T-helper 17 cell (primary cell): ENCODE data around the gene ZNF865. TPM values are rescaled to one million over a fixed set of nuclear protein-coding genes. Genes with fewer than 3 reads are reported as not detected.

Source experiments
- ATAC-seq: fragments of 150-1000 bp; cut with Tn5 transposase; 2 replicates; pipeline ENCODE4 v1.10.0; 2021; ENCODE audit warnings: mild to moderate bottlenecking, moderate library complexity
- DNase-seq, 3 donors: peaks; one replicate each; pipeline versions ENCODE4 v3.0.0 to v3.0.0-alpha.2; 2020 to 2021
- H3K9me3 ChIP-seq: one replicate; pipeline ENCODE4 v1.7.0; 2013; ENCODE audit warnings: low read length, mild to moderate bottlenecking; ENCODE audit not compliant: control insufficient read depth, poor library complexity, severe bottlenecking
- H3K27ac Mint-ChIP-seq: one replicate; pipeline ENCODE4 v1.8.0; 2022; ENCODE audit warnings: mild to moderate bottlenecking, moderate library complexity, mixed read lengths
- H3K27me3 Mint-ChIP-seq: one replicate; pipeline ENCODE4 v1.8.0; 2022; ENCODE audit warnings: mixed read lengths
- H3K36me3 Mint-ChIP-seq: one replicate; pipeline ENCODE4 v1.8.0; 2022; ENCODE audit warnings: low read depth, mixed read lengths
- H3K4me1 Mint-ChIP-seq: one replicate; pipeline ENCODE4 v1.8.0; 2022; ENCODE audit warnings: mild to moderate bottlenecking, mixed read lengths
- H3K4me3 Mint-ChIP-seq: one replicate; pipeline ENCODE4 v1.8.0; 2022; ENCODE audit warnings: mild to moderate bottlenecking, moderate library complexity, mixed read lengths
- total RNA-seq, 4 donors: library from RNA in 2 of 4; stranded (reverse) in 2 of 4; gene quantifications; one replicate each; pipeline ENCODE4 v1.2.3 and lab custom pipeline; 2022 to 2026

ZNF865 gene
- total RNA-seq, 2 donors from 2014 or later = 12.6 to 12.8 TPM

- peak; percentile 73 for ATAC-seq
- Mint-ChIP-seq H3K27me3 (no peaks in the 10 kb centered on the region), H3K27ac (peak overlapping the region; percentile 94), H3K4me3 (peak overlapping the region; percentile 69), H3K36me3 (no peaks in the 10 kb centered on the region), H3K4me1 (peaks cover 26% of the 10 kb centered on the region)
- H3K9me3 ChIP-seq = no peaks in the 10 kb centered on the region
- DNase-seq = peak in 1 of 3 donors; percentile 48
These were observed 20.9 kb downstream of the ZNF865 start for GRCh38 chr19:55626350-55626749.

- Mint-ChIP-seq H3K27me3 (no peaks in the 10 kb centered on the region), H3K27ac (peak overlapping the region; percentile 91)
These were observed 27.0 kb downstream of the ZNF865 start for GRCh38 chr19:55632463-55632834.

GRCh38 chr19:55633861-55634260 is 28.4 kb downstream of the ZNF865 start:
- Mint-ChIP-seq H3K4me1 (peaks cover 44% of the 10 kb centered on the region), H3K4me3 (no peak overlapping the region), H3K27me3 (no peaks in the 10 kb centered on the region), H3K36me3 (peaks cover 15% of the 10 kb centered on the region), H3K27ac (peak overlapping the region; percentile 100)
- ATAC-seq (no peak), DNase-seq (no peak)
- H3K9me3 ChIP-seq = no peaks in the 10 kb centered on the region

More at GRCh38 chr19:55632463-55632834, 27.0 kb downstream of the ZNF865 start:
- no peaks in the 10 kb centered on the region for H3K9me3 ChIP-seq
- peak; percentile 58 for ATAC-seq
- H3K4me3 Mint-ChIP-seq = peak overlapping the region; percentile 61
- H3K4me1 Mint-ChIP-seq = peaks cover 44% of the 10 kb centered on the region
- DNase-seq = peak; percentile 59 to 88 (median 66)
- peaks cover 15% of the 10 kb centered on the region for H3K36me3 Mint-ChIP-seq

- Mint-ChIP-seq H3K36me3 (peaks cover 15% of the 10 kb centered on the region), H3K4me3 (peak overlapping the region; percentile 100), H3K27me3 (no peaks in the 10 kb centered on the region), H3K4me1 (peaks cover 52% of the 10 kb centered on the region), H3K27ac (peak overlapping the region; percentile 100)
- no peaks in the 10 kb centered on the region for H3K9me3 ChIP-seq
- no peak for DNase-seq
- ATAC-seq = no peak
These were observed 29.9 kb downstream of the ZNF865 start for GRCh38 chr19:55635334-55635717.

- Mint-ChIP-seq H3K36me3 (peaks cover 15% of the 10 kb centered on the region), H3K4me1 (peaks cover 54% of the 10 kb centered on the region), H3K27me3 (no peaks in the 10 kb centered on the region), H3K4me3 (peak overlapping the region; percentile 100), H3K27ac (peak overlapping the region; percentile 100)
- no peak for DNase-seq
- no peaks in the 10 kb centered on the region for H3K9me3 ChIP-seq
- no peak for ATAC-seq
These were observed 30.5 kb downstream of the ZNF865 start for GRCh38 chr19:55635856-55636440.

- peaks cover 55% of the 10 kb centered on the region for H3K4me1 Mint-ChIP-seq
- ATAC-seq = no peak
- H3K27ac Mint-ChIP-seq = peak overlapping the region; percentile 100
- no peaks in the 10 kb centered on the region for H3K9me3 ChIP-seq
- H3K27me3 Mint-ChIP-seq = no peaks in the 10 kb centered on the region
- peaks cover 15% of the 10 kb centered on the region for H3K36me3 Mint-ChIP-seq
- DNase-seq = no peak
- H3K4me3 Mint-ChIP-seq = peak overlapping the region; percentile 100
These were observed 31.3 kb downstream of the ZNF865 start for GRCh38 chr19:55636723-55637122.

- Mint-ChIP-seq H3K4me3 (peak overlapping the region; percentile 70), H3K27me3 (no peaks in the 10 kb centered on the region), H3K4me1 (peaks cover 54% of the 10 kb centered on the region), H3K36me3 (peaks cover 15% of the 10 kb centered on the region), H3K27ac (peak overlapping the region; percentile 100)
- ATAC-seq (no peak), DNase-seq (no peak)
- H3K9me3 ChIP-seq = no peaks in the 10 kb centered on the region
These were observed 32.1 kb downstream of the ZNF865 start for GRCh38 chr19:55637534-55637933.

- Mint-ChIP-seq H3K36me3 (peaks cover 15% of the 10 kb centered on the region), H3K4me3 (peak overlapping the region; percentile 34), H3K27me3 (no peaks in the 10 kb centered on the region), H3K27ac (peak overlapping the region; percentile 100), H3K4me1 (peaks cover 60% of the 10 kb centered on the region)
- ATAC-seq (peak; percentile 32), DNase-seq (peak in 2 of 3 donors; percentile 43 to 53)
- H3K9me3 ChIP-seq = no peaks in the 10 kb centered on the region
These were observed 33.5 kb downstream of the ZNF865 start for GRCh38 chr19:55638864-55639359.

- Mint-ChIP-seq H3K27me3 (no peaks in the 10 kb centered on the region), H3K4me3 (peak overlapping the region; percentile 98), H3K36me3 (peaks cover 10% of the 10 kb centered on the region), H3K4me1 (peaks cover 61% of the 10 kb centered on the region), H3K27ac (peak overlapping the region; percentile 84)
- DNase-seq = peak; percentile 64 to 66 (median 65)
- no peaks in the 10 kb centered on the region for H3K9me3 ChIP-seq
- peak; percentile 57 for ATAC-seq
These were observed 34.7 kb downstream of the ZNF865 start for GRCh38 chr19:55640043-55640576.

GRCh38 chr19:55640577-55641425 is 35.4 kb downstream of the ZNF865 start, which contains the start of gene ZNF580:
TSS of gene ZNF580 (plus strand) at chr19:55641002. CDS start at chr19:55642509, 1,507 bp downstream.
- Mint-ChIP-seq H3K27ac (peak within 1 kb of the TSS; percentile 93), H3K36me3 (peaks cover 7% of the 10 kb centered on the region), H3K4me3 (peak within 1 kb of the TSS; percentile 98), H3K27me3 (no peaks in the 10 kb centered on the region), H3K4me1 (peaks cover 58% of the 10 kb centered on the region)
- DNase-seq (peak in 2 of 3 donors; percentile 32 to 50), ATAC-seq (peak; percentile 20)
- no peaks in the 10 kb centered on the region for H3K9me3 ChIP-seq

- Mint-ChIP-seq H3K4me1 (peaks cover 50% of the 10 kb centered on the region), H3K27me3 (no peaks in the 10 kb centered on the region), H3K36me3 (no peaks in the 10 kb centered on the region), H3K27ac (peak overlapping the region; percentile 93), H3K4me3 (peak overlapping the region; percentile 98)
- no peaks in the 10 kb centered on the region for H3K9me3 ChIP-seq
- DNase-seq = no peak
- ATAC-seq = peak; percentile 4
These were observed 36.1 kb downstream of the ZNF865 start for GRCh38 chr19:55641426-55642152.

- H3K27me3 Mint-ChIP-seq = no peaks in the 10 kb centered on the region
- peak overlapping the region; percentile 98 for H3K4me3 Mint-ChIP-seq
- DNase-seq = no peak
- peaks cover 44% of the 10 kb centered on the region for H3K4me1 Mint-ChIP-seq
- no peaks in the 10 kb centered on the region for H3K9me3 ChIP-seq
- ATAC-seq = peak; percentile 15
- H3K36me3 Mint-ChIP-seq = no peaks in the 10 kb centered on the region
- H3K27ac Mint-ChIP-seq = peak overlapping the region; percentile 99
These were observed 36.9 kb downstream of the ZNF865 start for GRCh38 chr19:55642153-55643002.
